COLO668 (cell line): ENCODE measurements around the gene LENG1.

ENCODE experiments used
- DNase-seq: peaks from one replicate; lab custom pipeline; 2025; ENCODE audit not compliant: unreplicated experiment; lab: John Stamatoyannopoulos, UW

The LENG1 gene

DNA sequence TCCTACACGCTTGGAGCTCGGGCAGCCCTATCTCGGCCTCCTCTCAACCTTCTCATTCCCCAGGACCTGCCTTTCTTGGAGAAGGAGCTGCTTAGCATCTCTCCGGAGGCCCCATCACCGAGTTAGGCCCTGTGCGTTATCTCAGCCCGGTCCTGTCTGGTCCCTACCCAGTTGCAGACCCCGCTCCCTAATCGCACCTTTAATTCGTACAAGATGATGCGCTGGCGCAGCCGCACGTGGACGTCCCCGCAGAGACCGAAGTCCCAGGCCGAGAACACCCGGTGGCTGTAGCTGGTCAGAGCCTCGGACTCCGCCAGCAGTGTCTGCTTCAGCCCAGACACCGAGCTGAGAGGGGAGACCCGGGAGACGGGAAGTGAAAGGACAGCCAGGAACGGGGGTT, 5.7 kb upstream of the LENG1 start:
- DNase-seq: no peak

DNA sequence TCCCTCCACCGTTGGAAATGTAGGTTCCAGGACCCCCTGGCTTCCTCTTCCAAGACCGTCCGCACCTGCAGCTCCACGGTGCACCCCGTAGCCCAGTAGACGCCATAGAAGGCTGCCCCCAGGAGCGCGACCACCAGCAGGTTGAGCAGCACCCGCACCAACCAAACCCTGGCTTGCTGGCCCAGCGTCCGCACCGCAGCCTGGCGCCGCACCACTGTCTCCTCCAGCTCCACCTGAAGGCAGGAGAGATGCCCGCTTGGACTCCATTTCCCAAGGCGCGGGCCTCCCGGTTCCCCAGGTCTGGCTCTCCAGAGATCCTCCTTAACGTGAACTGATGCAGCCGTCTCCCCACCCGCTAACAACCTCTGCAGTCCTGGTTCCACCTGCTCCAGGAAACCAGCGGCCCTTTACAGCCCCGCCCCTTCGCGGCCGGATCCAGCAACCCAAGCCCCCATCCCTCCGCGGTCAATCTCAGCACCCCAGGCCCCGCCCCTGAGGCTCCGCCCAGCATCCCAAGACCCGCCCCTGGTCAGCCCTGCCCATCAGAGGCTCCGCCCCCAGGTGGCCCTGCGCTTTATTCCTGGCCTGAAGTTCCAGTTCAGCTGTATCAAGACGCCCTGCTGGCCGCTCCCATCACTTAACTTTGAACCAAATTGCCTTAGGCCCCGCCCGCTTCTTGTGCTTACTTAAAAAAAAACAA, 5.0 kb upstream of the LENG1 start:
- DNase-seq: peak; percentile 45

DNA sequence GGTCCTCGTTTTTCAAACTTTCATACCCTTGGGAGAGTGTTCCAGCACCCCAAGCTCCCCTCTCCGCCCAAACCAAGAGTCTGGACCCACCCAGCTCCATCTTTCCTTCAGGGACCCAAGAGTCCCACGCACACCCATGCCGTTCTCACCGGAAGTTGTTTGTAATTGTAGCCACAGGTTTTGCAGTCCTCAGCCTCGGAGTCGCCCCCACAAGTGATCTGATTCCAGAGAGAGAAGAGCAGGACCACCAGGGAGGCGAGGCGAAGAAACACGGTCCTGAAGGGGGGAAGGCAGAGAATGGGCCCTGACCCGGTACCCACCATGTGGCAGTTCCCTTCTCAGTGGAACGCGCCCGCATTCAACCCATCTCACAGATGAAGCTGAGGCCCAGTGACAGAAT, 3.4 kb upstream of the LENG1 start:
- DNase-seq: no peak

DNA sequence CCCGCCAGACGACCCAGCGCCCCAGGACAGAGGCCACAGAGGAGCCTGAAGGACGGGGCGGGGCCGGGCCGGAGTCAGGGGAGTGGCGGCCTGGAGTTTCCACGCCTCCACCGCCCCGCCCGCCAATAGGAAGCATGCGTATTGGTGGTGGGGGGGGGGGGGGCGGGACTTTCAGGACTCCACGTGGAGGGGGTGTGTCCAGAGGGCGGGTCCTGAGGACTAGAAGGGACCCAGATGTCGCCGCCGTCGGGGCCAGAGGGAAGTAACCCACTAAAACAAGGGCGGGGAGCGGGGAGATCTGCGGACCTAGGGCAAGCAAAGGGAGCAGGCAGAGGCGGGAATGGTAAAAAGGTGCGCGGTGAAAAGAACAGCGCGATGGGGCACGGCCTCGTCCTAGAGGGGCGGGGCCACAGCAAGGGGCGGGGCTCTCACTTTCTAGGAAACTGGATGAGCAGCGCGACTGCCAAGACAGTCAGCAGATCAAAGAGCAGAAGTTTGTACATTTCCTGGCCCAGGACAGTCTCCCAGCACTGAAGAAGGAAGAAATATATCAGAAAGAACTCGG, 2.8 kb upstream of the LENG1 start:
- peak; percentile 82 for DNase-seq

DNA sequence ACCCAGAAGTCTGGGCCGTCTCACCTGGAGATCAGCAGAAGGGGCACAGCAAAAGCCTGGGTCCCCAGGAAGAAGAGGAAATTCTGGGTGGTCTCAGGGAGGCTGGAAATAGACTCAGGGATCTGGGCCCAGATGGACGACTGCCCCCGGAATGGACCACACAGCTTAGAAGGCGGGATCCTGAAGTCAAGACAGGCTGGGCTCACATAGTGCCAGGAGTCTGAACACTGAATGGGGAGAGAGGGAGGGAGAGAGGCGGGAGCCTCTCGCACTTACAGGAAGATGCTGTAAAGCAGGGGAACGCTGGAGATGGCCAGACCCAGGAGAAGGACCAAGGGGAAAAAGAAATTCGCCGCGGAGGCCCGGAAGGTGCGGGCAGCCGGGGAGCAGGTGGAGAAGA, 1.3 kb upstream of the LENG1 start:
- DNase-seq: peak; percentile 20

DNA sequence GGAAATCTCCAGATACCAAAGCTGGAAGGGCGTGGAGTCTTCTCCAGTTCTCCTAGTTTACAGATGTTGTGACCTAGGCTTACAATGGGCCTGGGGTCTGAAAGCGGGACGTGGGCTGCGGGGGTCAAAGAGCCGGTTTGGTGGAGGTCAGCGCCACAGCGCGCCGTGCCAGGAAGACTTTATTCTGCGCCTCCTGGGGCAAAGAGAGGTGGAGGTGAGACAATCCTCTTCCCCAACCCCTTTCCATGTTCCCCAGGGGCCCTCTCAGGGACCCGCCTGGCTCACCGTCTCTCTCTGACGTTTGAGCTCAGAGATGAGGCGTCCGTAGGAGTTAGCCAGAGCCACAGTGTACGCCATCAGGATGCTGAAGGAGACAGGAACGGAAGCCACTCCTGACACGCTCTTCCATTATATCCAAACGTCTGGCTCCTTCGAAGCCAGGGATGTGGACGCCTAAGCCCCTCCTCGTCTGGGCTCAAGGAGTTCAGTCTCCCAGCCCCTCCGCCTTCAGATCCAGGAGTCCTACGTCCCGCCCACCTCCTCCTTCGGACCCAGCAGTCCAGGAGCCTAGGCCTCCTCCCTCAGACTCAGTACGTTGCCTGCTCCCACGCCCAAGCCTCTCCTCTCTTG, 776 bp upstream of the LENG1 start:
- DNase-seq: peak; percentile 27

DNA sequence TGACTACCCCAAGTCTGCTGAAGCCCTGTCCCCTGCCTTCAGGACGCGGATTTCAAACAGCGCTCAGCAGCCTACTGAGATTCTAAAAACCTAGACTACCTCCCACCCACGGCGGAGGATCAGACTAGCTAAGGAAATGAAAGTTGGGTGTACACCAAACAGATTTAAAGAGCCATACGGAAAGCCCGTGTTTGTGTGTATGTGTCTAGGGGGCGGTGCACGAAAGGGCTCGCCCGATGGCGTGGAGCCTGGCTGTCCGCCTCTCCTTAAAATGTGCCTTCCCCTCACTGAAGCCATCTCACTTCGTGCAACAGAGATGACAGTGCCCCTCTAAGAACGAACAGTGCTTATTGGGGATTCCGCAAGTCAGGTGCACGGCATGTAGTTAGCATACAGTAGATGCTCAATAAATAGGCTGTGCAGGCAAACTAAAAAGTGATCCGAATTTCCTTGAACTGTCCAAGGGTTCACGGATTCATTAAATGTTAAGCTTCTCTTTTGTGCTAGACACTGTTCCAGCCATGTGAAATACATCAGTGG, 639 bp downstream of the LENG1 start:
- peak; percentile 19 for DNase-seq

DNA sequence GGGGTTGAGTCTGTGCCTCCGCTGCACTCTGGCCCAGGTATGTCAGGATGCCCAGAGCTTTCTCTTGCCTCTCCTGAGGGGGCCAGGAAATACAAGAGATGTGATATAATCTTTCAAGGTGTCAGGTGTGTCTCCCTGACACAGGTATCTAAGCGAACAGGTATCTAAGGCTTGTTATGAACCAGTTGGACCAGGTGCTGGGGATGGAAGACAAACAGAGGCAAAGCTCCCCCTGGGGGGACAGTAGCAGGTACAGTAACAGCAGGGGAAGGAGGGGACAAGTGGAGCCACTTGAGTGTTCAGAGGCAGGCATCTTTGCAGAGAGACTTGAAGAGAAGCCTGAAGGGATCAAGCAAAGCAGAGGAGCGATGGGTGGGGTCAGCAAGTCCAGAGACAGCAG, 2.6 kb downstream of the LENG1 start:
- DNase-seq: no peak

DNA sequence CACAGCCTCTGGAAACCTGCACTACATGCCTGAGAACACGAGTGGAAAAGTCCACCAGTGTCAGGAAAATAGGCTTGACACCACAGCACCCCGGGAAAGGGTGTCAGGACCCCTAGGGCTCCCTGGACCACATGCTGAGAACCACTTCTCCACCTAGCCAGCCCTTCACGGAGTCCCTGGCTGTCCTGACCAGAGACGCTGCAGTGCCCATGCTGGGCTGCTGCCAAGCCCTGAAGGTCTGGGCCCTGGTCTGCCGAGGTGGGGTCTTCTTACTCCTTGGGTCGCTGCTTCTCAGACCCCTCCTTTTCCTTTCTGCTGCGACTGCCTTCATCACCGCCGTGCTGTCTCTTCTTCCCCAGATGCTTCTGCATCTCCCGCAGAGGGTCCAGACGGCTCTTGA, 3.0 kb downstream of the LENG1 start:
- DNase-seq: no peak

DNA sequence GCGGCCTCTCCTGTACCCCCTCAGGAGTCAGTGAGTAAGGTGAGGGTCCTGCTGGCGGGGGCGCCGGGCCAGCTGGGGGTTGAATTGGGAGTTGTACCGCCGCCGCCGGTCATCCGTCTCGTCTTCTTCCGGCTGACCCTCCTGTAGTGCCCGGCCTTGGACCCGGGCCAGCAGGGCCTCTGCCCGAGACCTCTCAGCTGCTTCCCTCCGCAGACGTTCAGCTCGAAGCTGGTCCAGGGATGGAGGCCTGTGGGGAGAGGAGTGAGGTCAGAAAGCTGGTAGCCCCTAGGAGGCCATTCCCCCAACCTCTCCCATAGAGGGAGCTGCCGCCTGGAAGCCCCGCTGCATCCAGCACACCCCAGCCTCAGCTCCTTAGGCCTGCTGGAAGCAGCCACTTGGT, 3.8 kb downstream of the LENG1 start:
- no peak for DNase-seq

DNA sequence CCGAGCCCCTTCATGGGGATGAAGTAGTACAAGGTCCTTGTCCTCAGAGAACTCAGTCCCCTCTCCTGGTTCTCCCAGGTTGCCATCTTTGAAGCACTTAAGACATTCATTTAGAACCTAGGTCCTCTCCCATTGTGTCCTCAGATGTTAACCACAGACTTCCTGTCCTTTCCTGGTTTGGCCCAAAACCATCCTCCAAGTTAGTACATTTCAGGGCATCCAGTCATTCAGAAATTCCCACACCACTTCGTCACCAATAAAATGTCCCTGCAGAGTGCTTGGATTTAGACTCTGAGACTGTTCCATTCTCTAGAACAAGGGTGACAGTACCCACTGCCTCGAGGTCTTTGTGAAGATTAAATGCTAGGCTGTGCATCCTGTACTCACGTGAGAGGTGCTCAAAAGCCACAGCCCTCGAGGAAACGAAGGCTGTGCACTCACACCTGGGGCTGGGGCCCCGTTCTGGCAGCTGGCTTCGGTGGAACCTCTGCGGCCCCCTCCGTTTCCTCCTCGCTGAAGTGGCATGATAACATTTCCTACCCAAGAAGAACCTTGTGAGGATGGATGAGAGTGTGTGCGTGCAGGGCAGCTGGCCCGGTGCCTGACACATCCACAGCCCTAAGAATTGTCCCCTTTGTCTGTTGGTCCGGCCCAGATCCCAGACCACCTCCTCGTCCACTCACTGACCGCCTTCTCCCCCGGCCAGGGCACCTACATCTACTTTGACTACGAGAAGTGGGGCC, 4.7 kb downstream of the LENG1 start:
- no peak for DNase-seq

DNA sequence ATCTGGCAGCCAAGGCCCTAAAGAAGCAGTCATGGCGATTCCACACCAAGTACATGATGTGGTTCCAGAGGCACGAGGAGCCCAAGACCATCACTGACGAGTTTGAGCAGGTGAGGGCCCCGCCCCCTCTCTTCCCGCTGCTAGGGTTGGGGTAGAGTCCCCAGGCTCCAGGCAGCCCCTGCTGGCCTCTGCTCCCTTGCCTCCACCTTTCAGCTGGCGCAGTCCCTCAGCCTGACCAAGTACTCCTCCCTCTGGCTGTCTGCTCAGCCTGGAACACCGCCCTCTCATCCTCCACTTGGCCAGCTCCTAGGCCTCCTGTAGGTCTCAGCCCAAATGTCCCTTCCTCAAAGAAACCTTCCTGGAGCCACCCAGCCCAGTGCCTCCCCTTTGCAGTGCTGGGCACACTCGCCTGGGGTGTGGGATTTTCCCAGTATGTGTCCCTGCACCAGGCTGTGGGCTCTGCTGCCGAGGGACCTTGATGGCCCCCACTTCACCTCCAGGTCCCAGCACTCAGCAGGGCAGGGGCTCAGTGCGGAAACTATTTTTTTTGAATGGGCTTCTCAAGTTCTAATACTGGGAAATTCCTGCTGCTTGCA, 5.7 kb downstream of the LENG1 start:
- DNase-seq: no peak

DNA sequence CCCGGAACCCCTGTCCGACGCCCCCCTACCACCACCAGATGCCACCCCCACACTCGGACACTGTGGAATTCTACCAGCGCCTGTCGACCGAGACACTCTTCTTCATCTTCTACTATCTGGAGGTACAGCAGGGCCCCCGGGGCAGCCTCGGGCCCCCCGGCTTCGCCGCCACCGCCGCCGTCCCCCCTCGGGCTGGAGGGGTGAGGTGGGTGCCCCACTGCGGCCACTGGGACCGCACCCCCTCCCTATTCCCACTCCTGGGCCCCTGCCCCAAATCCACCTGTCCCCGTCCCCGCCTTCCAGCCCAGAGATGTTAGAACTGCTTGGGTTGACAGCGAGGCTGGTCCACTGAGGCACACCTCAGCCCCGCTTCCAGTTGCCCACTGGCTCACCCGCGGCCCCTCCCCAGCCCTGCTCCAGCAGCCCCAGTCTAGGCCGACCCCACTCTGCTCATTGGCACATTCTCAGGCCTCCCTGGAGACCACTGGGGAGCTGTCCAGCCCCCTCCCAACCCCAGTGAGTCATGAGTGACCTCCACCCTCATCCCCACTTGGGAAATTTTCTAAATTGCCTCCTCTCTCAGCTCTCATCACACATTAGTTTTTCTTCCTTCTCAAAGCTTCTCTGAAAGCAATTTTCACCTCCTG, 6.5 kb downstream of the LENG1 start:
- DNase-seq: no peak

DNA sequence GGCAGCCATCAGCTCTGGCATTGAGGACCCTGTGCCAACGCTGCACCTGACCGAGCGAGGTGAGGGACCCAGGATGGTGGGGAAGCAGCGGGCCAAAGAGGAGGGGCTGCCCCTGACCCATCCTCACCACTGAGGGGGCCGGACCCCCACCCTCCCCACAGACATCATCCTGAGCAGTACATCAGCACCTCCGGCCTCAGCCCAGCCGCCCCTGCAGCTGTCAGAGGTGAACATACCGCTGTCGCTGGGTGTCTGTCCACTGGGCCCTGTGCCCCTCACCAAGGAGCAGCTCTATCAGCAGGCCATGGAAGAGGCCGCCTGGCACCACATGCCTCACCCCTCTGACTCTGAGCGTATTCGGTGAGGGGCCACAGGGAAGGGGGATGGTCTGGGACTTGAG, 7.3 kb downstream of the LENG1 start:
- no peak for DNase-seq

DNA sequence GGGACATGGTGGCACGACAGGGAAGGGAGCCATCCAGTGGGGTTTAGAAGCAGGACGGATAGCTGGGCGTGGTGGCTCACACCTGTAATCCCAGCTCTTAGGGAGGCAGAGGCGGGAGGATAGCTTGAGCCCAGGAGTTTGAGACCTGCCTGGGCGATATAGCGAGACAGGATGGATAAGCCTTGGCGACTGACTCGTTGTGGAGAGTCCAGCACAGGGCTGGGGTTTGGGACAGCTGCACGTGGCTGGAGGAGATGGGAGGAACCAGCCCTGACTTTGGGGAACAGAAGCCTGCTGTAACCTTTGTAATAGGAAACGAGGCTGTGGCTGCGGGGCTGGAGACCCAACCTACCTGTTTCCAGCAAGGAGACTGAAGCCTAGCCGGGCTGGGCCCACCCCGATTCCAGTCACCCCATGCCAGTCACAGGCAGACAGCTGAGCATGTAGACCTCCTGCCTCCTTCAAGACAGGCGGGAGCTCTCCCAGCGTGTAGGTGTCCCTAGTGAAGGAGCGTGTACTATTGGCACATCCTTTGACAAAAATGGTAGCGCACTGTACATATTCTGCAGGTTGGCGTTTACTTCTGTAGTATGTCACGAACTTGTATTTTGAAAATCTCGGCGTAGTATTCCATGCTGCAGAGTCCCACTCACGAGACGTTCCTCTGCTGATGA, 8.0 kb downstream of the LENG1 start:
- no peak for DNase-seq

DNA sequence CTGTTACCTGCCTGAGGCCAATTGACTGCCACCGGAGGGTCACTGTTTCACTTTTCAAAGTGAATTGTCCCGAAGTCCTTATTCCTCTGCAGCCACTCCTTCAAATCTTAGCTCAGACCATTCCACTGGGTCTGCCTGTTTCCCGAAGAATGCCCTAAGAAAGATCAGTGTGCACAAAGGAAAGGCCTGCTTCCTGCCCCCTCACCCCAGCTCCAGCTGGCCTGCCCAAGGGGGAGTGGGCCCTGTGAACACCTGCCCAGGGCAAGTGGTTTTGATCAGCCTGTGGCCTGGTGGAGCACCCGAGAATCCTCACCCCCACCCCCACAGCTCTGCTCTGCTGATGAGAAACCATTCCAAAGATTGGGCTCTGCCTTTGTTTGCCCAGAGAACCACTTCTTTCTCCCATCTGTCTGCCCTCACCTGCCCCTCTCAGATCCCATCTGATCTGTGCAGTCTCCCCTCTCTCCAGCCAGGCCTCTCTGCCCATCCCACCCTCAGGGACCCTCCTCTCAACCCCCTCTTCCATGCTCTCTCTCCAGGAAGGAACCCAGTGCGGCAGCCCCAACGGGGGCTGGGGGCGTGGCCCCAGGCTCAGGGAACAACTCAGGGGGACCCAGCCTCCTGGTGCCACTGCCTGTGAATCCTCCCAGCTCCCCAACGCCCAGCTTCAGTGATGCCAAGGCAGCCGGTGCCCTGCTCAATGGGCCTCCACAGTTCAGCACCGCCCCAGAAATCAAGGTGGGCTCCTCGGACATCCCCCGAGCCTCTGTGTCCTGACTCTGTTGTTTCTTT, 10.3 kb downstream of the LENG1 start:
- no peak for DNase-seq

DNA sequence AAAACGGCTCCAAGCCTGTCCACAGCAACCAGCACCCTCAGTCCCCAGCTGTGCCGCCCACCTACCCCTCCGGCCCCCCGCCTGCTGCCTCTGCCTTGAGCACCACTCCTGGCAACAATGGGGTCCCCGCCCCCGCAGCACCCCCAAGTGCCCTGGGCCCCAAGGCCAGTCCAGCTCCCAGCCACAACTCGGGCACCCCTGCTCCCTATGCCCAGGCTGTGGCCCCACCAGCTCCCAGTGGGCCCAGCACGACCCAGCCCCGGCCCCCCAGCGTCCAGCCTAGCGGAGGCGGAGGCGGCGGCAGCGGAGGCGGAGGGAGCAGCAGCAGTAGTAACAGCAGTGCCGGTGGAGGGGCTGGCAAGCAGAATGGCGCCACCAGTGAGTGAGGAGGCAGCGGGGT, 11.4 kb downstream of the LENG1 start:
- DNase-seq: no peak

DNA sequence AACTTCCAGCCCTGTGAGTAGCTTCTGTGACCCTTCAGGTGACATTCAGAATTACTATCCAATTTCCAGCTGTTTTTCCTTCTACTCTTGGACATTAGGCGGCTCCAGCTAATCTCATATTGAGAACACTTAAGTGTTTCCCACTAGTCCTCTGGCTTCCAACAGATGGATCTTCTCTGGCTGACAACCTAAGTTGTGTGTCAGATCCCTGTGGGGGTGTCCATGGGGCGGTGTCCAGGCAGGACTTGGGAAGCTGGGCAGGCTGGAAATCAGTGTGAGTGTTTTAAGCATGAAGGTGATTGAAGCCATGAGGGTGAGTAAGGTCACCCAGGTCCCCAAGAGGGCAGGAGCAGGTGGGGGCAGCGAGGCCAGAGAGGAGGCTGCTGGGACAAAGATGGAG, 11.8 kb downstream of the LENG1 start:
- DNase-seq: no peak

DNA sequence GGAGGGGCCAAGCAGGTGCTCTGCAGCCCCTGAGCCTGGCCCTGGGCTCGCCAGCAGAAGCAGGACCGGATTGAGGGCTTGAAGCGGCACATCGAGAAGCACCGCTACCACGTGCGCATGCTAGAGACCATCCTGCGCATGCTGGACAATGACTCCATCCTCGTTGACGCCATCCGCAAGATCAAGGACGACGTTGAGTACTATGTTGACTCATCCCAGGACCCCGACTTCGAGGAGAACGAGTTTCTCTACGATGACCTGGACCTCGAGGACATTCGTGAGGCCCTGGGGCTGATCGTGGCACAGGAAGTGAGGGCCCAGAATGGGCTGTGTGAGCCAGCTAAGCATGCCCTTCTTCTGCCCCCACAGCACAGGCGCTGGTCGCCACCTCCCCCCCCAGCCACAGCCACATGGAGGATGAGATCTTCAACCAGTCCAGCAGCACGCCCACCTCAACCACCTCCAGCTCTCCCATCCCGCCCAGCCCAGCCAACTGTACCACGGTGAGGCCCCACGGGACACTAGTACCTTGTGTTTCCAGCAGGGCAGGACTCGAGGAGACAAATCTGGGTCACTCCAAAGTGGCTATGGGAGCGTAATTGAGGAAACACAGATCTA, 13.9 kb downstream of the LENG1 start:
- no peak for DNase-seq
